Measurements from ENCODE around the gene PDIK1L.

DNA sequence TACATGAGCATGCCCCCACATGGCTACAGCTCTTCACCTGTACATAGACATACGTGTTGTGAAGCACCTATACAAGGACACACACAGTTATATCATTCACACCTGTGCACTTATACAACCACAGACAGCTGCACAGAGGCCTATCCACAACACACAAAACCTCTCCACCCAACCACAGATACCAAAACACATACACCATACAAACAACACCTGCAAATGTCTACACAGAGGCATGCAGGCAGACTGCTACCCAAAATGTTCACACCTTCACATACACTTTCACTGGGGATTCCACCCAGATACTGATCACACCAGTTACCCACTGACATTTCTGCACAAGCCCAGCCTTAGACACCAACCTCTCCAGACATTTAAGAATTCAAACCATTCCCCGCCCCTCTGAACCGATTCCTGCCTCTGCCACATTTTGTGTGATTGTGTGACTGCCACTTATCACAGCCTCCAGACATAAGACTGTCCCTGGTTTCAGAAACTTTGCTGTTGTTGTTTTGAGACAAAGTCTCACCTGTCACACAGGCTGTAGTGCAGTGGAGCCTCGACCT lies 55.2 kb downstream of the PDIK1L start:
- TF ChIP-seq CTCF (IDR thresholded peaks at IDR 0.05) = no peak
- TF ChIP-seq EZH2 (IDR thresholded peaks at IDR 0.05; ENCODE audit: borderline replicate concordance, insufficient read depth, low read depth, low read length, poor library complexity, severe bottlenecking) = no peak

All from B cell (primary cell).